Activated CD8-positive, alpha-beta memory T cell treated with anti-CD3 and anti-CD28 coated beads, Interleukin-2, amount 50 U/mL, for 1 hour (primary cell): ENCODE data around the gene NFIX.

Source experiments
- DNase-seq: peaks from one replicate; pipeline ENCODE4 v3.0.0-alpha.2; 2020; ENCODE audit errors: extremely low read depth

NFIX gene

GRCh38 chr19:13036366-13036976, 41.2 kb downstream of the NFIX start:
- no peak for DNase-seq

GRCh38 chr19:13037161-13037560, 41.9 kb downstream of the NFIX start:
- no peak for DNase-seq

- no peak for DNase-seq
Measured at GRCh38 chr19:13037731-13038130, 42.5 kb downstream of the NFIX start.

DNA sequence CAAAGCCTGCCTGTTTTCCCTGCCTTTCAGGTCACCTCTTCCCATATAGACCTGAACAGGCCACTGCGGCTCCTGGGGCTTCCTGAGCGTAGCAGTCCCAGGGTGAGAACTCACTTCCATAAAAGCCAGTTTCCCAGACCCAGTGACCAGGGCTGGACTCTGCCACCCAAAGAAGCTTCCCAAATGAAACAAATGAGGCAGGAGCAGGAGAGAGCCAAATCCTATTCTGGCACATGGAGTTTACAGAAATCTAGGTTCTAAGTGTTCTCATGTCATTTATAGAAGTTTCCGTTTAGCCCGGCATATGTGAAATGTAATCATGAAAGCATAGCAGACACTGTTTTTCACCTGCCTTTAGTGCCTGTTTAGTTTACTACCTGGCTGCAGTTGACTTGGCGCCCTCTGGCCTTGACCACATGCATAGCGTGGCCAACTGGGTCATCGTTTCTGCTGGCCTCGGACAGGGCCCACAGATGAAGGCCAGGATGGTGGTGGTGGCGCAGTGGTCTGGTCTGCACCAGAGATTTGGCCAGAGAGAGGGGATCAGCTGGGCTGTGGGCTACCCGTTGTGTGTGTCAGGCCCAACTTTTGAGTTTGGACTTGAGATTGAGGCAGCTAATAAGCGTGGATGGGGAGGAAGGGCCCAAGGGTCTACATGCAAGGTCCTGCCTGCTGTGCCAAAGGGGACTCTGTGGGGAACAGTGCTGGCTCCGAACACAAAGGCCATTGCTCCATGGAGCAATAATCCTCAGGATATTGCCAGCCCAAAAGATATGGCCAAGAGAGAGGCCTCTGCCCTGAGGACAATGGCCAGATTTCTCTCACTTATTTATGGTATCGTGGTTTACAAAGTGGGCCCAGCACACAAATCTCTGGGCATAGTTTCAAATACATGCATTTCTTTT, 43.3 kb downstream of the NFIX start:
- no peak for DNase-seq

DNA sequence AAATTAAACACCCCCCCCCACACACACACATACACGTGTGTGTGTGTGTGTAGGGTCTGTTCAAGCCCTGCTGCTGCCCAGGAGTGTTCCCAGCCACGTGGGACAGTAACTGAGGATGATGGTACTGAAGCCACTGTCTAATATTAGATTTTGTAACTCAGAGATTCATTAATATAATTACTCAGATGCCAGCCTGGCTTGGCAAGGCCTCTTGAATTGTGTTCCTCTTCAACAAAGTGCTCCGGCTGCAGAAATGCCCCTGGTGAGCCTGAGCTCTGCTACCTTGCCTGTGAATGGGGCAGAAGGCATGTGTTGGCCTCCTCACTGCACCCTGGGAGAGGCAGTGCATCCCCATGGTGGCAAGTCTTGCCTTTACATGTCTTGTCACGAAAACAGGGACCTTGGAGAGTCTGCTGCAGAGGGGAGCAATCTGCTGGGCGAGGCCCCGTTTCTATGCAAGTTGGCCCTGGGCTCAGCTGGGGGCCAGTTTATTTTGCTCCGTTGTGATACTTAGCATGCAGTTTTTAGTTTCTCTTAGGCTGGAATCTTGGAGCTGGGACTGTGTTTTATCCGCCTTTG, 44.0 kb downstream of the NFIX start:
- DNase-seq, result no peak

GRCh38 chr19:13040232-13040947, 45.1 kb downstream of the NFIX start:
- no peak for DNase-seq

DNA sequence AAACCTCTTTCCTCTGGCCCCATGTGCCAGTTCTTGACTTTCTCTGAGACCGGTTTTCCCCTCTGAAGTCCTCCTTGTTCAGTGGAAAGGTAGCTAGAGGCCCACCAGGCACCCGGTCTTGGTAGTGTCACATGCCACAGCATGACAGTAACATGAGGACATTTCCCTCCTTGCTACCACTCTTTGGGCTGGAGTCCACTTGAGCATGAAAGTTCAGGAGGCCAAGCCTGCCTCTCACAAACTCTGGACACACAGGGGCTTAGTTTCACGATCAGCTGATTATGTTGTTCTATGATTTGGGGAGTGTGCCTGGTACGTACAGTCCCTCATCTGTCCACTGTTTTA, 45.6 kb downstream of the NFIX start:
- DNase-seq, result no peak

- DNase-seq, result no peak
Measured at GRCh38 chr19:13042443-13043130, 47.3 kb downstream of the NFIX start.

DNA sequence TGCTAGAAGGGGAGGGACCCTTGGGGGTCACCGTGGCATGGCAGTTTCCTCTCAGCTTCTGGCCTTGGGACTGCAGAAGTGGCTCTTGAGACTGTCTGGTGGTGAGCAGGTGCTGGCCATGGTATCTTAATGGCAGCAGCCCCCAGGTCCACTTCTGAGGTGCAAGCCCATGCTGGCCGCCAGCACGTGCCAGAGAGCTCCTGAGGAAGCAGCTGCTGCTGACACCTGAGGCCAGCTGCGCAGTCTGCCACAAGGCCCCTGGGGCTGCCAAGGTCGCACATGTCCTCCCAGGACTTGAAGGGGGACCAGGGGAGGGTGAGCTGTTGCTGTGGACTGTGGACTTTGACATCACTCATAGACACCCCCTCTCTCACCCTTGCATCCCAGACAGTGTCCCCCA, 48.0 kb downstream of the NFIX start:
- DNase-seq, result no peak

- no peak for DNase-seq
Measured at GRCh38 chr19:13044231-13044836, 49.1 kb downstream of the NFIX start.

DNA sequence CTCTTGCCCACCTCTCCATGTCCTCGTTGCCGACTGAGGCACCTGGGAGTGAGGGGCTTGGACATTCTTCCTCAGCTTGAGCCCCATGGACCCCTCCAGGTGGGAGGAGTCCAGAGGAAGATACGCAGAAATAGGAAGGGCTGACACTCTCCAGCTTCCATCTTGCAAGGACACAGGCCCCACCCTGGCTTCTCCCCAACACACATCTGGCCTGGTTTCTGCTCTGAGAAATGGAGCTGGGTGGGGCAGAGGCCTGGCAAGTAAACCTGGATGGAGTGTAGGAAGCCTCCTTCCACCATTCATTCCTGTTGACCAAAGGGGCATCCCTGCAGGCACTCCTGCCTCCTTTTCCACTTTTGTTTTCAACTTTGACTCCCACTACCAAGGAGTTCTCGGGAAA, 50.5 kb downstream of the NFIX start:
- DNase-seq, result no peak

DNA sequence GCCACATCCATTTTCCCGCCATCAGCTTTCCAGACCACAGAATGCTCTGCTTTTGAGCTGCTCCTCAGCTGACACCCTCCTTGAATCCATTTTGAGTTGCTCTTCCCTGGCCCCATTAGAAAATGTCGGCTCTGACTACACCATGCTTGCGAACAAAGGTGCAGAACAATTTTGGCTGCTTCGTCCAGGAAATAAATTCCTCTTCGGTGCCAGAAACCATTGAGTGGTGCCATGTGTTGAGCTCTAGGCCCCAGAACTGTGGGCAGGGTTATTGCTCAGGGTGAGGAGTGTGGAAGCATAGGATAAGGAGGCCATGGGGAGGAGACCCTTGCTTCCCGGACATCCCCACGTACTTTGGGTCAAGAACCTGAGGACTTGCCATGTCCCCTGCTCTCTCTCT, 52.1 kb downstream of the NFIX start:
- no peak for DNase-seq

GRCh38 chr19:13050274-13050673, 55.0 kb downstream of the NFIX start:
- no peak for DNase-seq

DNA sequence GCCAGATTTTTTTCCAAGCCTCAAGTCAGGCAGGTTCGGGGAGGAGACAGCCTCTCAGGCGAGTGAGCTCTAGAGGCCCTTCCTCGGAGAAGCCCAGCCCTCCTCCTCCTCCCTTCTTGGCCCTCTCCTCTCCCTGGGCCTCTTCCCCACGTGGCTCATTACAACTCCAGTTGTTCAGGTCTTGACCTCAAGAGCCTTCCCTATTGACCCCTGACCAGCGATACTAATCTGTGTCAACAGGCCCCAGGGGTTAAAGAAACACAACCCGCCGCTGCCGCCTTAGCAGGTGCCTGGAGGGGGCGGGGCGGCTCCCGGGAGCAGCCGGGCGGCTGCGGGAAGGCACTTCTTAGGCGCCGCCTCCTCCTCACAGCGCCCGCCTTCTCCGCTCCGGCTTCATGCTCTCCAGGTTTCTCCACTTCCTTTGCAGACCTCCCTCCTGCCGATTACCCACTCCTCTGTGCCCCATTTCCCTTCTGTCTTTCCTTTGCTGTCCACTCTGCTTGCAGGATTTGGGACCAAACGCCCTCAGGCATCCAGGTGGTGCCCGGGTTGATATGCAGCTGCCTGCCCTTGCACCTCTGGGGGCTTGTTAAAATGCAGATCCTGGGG, 56.4 kb downstream of the NFIX start:
- DNase-seq, result no peak

GRCh38 chr19:13052447-13053175, 57.3 kb downstream of the NFIX start:
- no peak for DNase-seq

DNA sequence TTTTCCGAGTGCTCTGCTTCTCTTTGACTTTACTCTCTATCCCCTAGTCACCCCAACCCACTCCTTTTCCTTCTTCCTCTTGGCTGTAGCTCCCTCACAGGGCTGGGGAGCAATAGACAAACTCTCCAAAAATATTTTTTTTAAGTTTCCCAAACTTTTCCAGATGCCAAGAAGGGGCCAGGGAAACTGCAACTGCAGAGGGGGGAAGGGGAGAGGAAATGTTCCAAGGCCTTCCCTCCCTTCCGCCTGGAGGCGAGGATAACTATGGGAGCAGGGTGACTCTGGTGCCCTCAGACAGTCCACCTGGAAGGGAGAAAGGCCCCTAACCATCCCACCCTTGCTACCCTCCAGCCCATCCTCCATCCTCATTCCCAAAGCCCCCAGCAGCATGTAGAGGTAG, 58.0 kb downstream of the NFIX start:
- no peak for DNase-seq

DNA sequence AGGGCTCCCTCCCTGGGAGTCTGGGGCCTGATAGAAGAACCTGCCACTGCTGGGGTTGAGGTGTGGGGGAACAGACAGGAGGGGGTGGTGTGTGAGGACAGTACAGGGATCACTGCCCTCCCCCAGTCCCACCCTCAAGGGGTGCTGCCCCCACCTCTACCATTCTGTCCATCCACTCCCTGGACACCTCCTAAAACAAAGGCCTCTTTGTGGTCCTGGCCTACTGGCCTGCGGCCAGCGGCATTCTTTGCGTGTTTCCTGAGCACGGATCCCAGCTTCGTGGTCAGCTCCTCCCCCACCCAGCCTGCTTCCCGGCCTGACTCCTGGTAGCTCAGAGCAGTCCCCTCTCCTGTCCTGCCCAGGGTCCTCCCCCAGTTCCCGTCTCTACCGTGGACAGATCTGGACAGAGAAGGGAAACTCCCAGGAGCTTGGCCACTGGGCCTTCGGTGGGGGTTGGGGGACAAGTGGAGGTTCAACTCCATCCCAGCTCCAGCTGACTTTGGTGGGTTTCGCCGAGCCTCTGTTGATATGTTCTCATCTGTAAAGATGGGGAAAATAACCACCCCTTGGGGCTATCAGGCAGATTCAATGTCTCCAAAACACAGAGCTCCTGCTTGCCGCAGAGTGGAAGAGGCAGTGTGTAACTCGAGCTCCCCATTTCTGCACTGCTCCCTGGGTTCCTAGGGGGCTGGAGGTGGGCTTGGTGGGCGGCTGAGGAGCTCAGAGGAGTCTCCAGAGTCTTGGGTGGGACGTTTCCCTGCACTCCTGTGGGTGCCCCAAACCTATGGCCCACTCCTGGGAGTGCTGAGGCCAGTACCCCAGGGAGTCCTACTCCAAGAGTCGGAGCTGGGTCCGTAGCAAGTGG, 58.7 kb downstream of the NFIX start:
- DNase-seq, result no peak

- DNase-seq, result no peak
Measured at GRCh38 chr19:13054626-13055212, 59.4 kb downstream of the NFIX start.
